Measurements from ENCODE around the gene ADAMTS17.

DNA sequence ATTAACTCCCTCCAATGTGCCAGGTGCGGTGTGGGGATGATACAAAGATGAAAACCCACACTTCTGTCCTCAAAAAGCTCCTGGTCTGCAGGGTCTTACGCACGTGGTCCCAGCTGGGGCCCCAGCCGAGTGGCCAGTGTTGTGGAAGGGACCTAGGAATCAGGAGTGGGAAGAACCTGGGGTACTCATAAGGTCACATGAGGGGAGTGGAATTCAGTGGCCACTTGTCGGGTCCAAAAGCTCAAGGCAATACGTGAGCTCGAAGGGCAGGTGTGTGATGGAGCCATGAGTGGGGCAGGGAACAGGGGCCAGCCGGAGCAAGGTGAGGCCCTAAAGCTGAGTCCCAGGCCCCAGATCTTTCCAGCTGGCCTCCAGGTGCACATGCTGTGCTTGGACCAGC is 348.5 kb downstream of the ADAMTS17 start:
- TF ChIP-seq SMARCB1 (IDR thresholded peaks at IDR 0.05; ENCODE audit: insufficient read length, low read depth) (no peak), TGIF2 (CRISPR knock-in tag; IDR thresholded peaks at IDR 0.05) (no peak), POLR2AphosphoS5 (IDR thresholded peaks at IDR 0.05; ENCODE audit: control insufficient read depth, insufficient read depth, low read depth, low read length) (no peak), PHF20 (IDR thresholded peaks at IDR 0.05; ENCODE audit: partially characterized antibody) (no peak), ZNF140 (CRISPR knock-in tag; IDR thresholded peaks at IDR 0.05) (no peak), ZNF224 (CRISPR knock-in tag; IDR thresholded peaks at IDR 0.05) (no peak), LEF1 (IDR thresholded peaks at IDR 0.05) (no peak), NFE2L1 (tag; IDR thresholded peaks at IDR 0.05; ENCODE audit: borderline replicate concordance, low read depth) (no peak), FOXM1 (IDR thresholded peaks at IDR 0.05; ENCODE audit: low read depth) (no peak), FOXM1 (CRISPR knock-in tag; IDR thresholded peaks at IDR 0.05; ENCODE audit: low read depth) (no peak), RFX5 (IDR thresholded peaks at IDR 0.05; ENCODE audit: low read depth, low read length) (no peak), CCAR2 (IDR thresholded peaks at IDR 0.05; ENCODE audit: low read depth, low read length) (no peak), ZNF830 (CRISPR knock-in tag; IDR thresholded peaks at IDR 0.05) (no peak)
- TF ChIP-seq, protein P1, sequence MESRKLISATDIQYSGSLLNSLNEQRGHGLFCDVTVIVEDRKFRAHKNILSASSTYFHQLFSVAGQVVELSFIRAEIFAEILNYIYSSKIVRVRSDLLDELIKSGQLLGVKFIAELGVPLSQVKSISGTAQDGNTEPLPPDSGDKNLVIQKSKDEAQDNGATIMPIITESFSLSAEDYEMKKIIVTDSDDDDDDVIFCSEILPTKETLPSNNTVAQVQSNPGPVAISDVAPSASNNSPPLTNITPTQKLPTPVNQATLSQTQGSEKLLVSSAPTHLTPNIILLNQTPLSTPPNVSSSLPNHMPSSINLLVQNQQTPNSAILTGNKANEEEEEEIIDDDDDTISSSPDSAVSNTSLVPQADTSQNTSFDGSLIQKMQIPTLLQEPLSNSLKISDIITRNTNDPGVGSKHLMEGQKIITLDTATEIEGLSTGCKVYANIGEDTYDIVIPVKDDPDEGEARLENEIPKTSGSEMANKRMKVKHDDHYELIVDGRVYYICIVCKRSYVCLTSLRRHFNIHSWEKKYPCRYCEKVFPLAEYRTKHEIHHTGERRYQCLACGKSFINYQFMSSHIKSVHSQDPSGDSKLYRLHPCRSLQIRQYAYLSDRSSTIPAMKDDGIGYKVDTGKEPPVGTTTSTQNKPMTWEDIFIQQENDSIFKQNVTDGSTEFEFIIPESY (CRISPR knock-in tag; IDR thresholded peaks at IDR 0.05): no peak
